Neural progenitor cell (in vitro differentiated cells): ENCODE results near the gene C3orf70. TPM values are rescaled to one million over a fixed set of nuclear protein-coding genes. Genes with fewer than 3 reads are reported as not detected.

Experiments
- DNase-seq: peaks from one replicate; pipeline ENCODE4 v3.0.0-alpha.2; 2016; ENCODE audit warnings: low spot score
- H2AFZ ChIP-seq: fragments of 200-600 bp; sonication (generic); replicated peaks from 2 replicates; pipeline ENCODE4 v1.6.1; 2016; ENCODE audit warnings: antibody characterized with exemption
- H3F3A ChIP-seq: fragments of 200-600 bp; sonication (generic); 2 replicates; pipeline ENCODE4 v1.6.1; 2016; ENCODE audit warnings: antibody characterized with exemption, low read depth
- H3K27ac ChIP-seq: fragments of 200-600 bp; sonication (generic); 2 replicates; pipeline ENCODE4 v1.5.1; 2016; ENCODE audit warnings: mild to moderate bottlenecking
- H3K27me3 ChIP-seq: fragments of 200-600 bp; sonication (generic); 2 replicates; pipeline ENCODE4 v1.6.1; 2016; ENCODE audit warnings: mild to moderate bottlenecking, moderate library complexity
- H3K36me3 ChIP-seq: fragments of 200-600 bp; sonication (generic); 2 replicates; pipeline ENCODE4 v1.5.1; 2016
- H3K4me1 ChIP-seq: fragments of 200-600 bp; sonication (generic); 2 replicates; pipeline ENCODE4 v1.6.1; 2016; ENCODE audit warnings: mixed run types
- H3K4me2 ChIP-seq: fragments of 200-600 bp; sonication (generic); 2 replicates; pipeline ENCODE4 v1.6.1; 2016
- H3K4me3 ChIP-seq: fragments of 200-600 bp; sonication (generic); 2 replicates; pipeline ENCODE4 v1.5.1; 2016
- H3K79me2 ChIP-seq: fragments of 200-600 bp; sonication (generic); 2 replicates; pipeline ENCODE4 v1.6.1; 2016; ENCODE audit warnings: low read depth
- H3K9ac ChIP-seq: fragments of 200-600 bp; sonication (generic); 2 replicates; pipeline ENCODE4 v1.6.1; 2016
- H3K9me3 ChIP-seq: fragments of 200-600 bp; sonication (generic); 2 replicates; pipeline ENCODE4 v1.5.1; 2016; ENCODE audit warnings: low read depth
- H4K20me1 ChIP-seq: fragments of 200-600 bp; sonication (generic); 2 replicates; pipeline ENCODE4 v1.6.1; 2016; ENCODE audit warnings: low read depth
- H3K27ac Mint-ChIP-seq: 3 replicates; pipeline ENCODE4 v1.8.0; 2021; ENCODE audit warnings: mixed read lengths
- H3K27me3 Mint-ChIP-seq: 2 replicates; pipeline ENCODE4 v1.8.0; 2022; ENCODE audit warnings: low read depth, mild to moderate bottlenecking, inconsistent platforms, moderate library complexity, mixed read lengths; ENCODE audit not compliant: insufficient read depth
- H3K36me3 Mint-ChIP-seq: 3 replicates; pipeline ENCODE4 v1.8.0; 2021; ENCODE audit warnings: mixed read lengths
- H3K4me1 Mint-ChIP-seq: 3 replicates; pipeline ENCODE4 v1.8.0; 2021; ENCODE audit warnings: mixed read lengths
- H3K4me3 Mint-ChIP-seq: 3 replicates; pipeline ENCODE4 v1.8.0; 2021; ENCODE audit warnings: mild to moderate bottlenecking, moderate library complexity, mixed read lengths
- H3K9me3 Mint-ChIP-seq: 3 replicates; pipeline ENCODE4 v1.8.0; 2020; ENCODE audit warnings: mixed read lengths
- EZH2 ChIP-seq: fragments of 200-600 bp; sonication (generic); IDR thresholded peaks from 2 replicates; pipeline ENCODE4 v1.6.1; 2017; ENCODE audit warnings: antibody characterized with exemption, mild to moderate bottlenecking, moderate library complexity
- EZH2phosphoT487 ChIP-seq: fragments of 200-600 bp; sonication (generic); IDR thresholded peaks from 2 replicates; pipeline ENCODE4 v1.6.1; 2017; ENCODE audit warnings: antibody characterized with exemption
- total RNA-seq: library from RNA; depleted of rRNA; stranded (reverse); fragments of >200 nt; gene quantifications from 2 replicates; pipeline ENCODE4 v1.2.3, GENCODE V29; 2015; ENCODE audit warnings: low replicate concordance
- TF ChIP-seq, protein P1 (sequence below): fragments of 200-600 bp; sonication (generic); IDR thresholded peaks from 2 replicates; pipeline ENCODE4 v1.5.1; 2017; ENCODE audit warnings: antibody characterized with exemption, mild to moderate bottlenecking

Gene C3orf70
- total RNA-seq, 1 donor from 2014 or later, result 4.8 TPM

DNA sequence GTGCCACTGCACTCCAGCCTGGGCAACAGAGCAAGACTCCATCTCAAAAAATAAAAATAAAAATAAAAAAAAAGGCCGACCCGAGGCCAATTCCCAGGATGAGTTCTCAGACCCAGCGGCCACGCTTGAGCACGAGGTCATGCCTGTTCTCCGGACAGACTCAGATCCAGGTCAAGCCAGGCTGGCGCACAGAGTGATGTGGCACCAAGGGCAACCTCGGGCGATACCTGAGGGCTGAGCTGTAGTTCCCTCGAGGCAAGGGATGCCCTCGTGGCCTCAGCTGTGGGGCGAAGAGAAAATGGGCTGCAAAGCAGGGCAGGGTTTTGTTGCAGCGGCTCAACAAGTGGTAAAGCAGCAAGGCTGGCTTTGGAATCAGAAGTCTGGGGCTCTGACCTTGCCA, 77.3 kb downstream of the C3orf70 start:
- Histone ChIP-seq H3K27me3 (no peaks in the 10 kb centered on the region), H3K9me3 (no peaks in the 10 kb centered on the region), H3K4me3 (no peak overlapping the region), H3K4me2 (no peak overlapping the region), H3K36me3 (no peaks in the 10 kb centered on the region), H3K79me2 (no peaks in the 10 kb centered on the region), H3K9ac (no peak overlapping the region), H4K20me1 (no peaks in the 10 kb centered on the region), H2AFZ (no peak overlapping the region), H3K27ac (no peak overlapping the region), H3K4me1 (no peaks in the 10 kb centered on the region), H3F3A (no peaks in the 10 kb centered on the region)
- no peaks in the 10 kb centered on the region for H3K36me3 Mint-ChIP-seq
- no peaks in the 10 kb centered on the region for H3K27me3 Mint-ChIP-seq
- no peak overlapping the region for H3K4me3 Mint-ChIP-seq
- peaks cover 8% of the 10 kb centered on the region for H3K4me1 Mint-ChIP-seq
- DNase-seq, result no peak
- no peak for TF ChIP-seq EZH2phosphoT487
- TF ChIP-seq EZH2, result no peak
- TF ChIP-seq, protein P1, sequence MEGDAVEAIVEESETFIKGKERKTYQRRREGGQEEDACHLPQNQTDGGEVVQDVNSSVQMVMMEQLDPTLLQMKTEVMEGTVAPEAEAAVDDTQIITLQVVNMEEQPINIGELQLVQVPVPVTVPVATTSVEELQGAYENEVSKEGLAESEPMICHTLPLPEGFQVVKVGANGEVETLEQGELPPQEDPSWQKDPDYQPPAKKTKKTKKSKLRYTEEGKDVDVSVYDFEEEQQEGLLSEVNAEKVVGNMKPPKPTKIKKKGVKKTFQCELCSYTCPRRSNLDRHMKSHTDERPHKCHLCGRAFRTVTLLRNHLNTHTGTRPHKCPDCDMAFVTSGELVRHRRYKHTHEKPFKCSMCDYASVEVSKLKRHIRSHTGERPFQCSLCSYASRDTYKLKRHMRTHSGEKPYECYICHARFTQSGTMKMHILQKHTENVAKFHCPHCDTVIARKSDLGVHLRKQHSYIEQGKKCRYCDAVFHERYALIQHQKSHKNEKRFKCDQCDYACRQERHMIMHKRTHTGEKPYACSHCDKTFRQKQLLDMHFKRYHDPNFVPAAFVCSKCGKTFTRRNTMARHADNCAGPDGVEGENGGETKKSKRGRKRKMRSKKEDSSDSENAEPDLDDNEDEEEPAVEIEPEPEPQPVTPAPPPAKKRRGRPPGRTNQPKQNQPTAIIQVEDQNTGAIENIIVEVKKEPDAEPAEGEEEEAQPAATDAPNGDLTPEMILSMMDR, result no peak
- H3K9me3 Mint-ChIP-seq, result no peaks in the 10 kb centered on the region
- no peak overlapping the region for H3K27ac Mint-ChIP-seq

DNA sequence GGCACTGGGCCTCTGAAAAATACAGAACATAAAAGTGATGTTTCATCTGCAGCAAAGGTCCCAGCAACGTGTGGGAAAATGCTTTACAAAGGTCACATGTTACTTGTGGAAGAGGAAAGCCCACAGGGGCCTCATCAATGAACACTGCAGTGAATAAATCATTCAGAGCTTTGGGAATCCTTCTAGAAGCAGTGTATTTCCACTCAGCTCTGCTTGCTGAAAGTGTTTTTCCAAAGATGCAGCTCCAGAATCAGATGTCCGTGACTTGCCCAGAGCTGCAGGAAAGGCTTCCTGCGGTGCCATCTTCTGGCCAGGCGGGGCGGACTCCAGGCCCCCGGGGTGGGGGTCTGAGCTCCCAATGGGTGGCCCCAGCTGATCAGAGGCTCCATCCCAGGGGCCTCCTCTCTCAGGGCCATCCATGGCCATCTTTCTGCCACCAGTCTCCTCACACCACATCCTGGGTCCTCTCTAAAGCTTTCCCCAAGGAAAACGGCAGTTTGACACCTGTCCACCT, 81.5 kb downstream of the C3orf70 start:
- no peak for DNase-seq
- Mint-ChIP-seq H3K4me1 (peaks cover 18% of the 10 kb centered on the region), H3K27ac (no peak overlapping the region), H3K9me3 (no peaks in the 10 kb centered on the region), H3K4me3 (no peak overlapping the region), H3K27me3 (no peaks in the 10 kb centered on the region), H3K36me3 (no peaks in the 10 kb centered on the region)
- Histone ChIP-seq H3K4me1 (peaks cover 15% of the 10 kb centered on the region), H3K4me2 (no peak overlapping the region), H2AFZ (peak overlapping the region; percentile 79), H3K27ac (no peak overlapping the region), H3K4me3 (no peak overlapping the region), H3F3A (peaks cover 5% of the 10 kb centered on the region), H3K79me2 (no peaks in the 10 kb centered on the region), H3K9me3 (no peaks in the 10 kb centered on the region), H4K20me1 (no peaks in the 10 kb centered on the region), H3K36me3 (no peaks in the 10 kb centered on the region), H3K27me3 (no peaks in the 10 kb centered on the region), H3K9ac (no peak overlapping the region)
- TF ChIP-seq EZH2, result no peak

DNA sequence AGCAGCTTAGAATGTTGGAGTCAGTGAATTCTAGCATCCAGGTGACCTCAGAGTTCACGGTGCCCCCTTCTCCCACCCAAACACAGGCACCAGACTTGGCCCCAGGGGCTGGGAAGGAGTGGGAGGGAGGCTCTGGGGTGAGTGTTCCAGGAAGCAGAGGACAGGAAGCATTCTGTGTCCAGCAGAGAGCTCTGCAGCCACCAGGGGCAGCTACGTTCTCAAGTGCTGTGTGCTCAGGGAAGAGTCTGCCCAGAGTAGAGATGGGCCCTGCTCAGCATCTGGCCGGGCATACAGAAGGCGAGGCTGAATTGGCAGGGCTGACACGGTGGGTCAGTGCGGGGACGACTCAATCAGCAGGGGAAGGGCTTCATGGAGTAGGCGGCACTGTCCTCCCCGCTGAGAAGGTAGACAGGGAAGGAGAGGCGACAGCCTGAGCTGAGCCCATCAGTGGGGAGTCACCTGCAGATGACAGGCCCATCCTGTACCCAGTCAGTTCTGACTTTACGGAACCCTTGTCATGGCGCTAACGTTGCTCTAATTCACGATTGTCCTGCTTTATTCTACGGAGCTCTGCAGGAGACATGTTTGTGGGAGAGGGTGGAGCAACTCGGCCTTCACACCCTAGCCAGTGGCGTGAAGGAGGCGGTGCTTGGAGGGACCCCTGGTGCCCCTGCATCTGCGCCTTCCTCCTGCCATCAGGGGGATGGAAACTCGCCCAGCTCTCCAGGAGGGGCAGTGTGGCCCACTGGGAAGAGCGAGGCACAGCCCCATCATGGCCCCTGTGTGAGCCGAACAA, 82.2 kb downstream of the C3orf70 start:
- Histone ChIP-seq H3F3A (peaks cover 5% of the 10 kb centered on the region), H3K79me2 (no peaks in the 10 kb centered on the region), H3K4me2 (no peak overlapping the region), H3K36me3 (no peaks in the 10 kb centered on the region), H3K4me3 (no peak overlapping the region), H2AFZ (peak overlapping the region; percentile 91), H3K9ac (no peak overlapping the region), H3K9me3 (no peaks in the 10 kb centered on the region), H3K27ac (no peak overlapping the region), H3K4me1 (peaks cover 15% of the 10 kb centered on the region), H3K27me3 (no peaks in the 10 kb centered on the region), H4K20me1 (no peaks in the 10 kb centered on the region)
- TF ChIP-seq EZH2phosphoT487 (no peak), EZH2 (no peak)
- TF ChIP-seq, protein P1, result peak; percentile 48
- Mint-ChIP-seq H3K27ac (peak overlapping the region; percentile 93), H3K9me3 (no peaks in the 10 kb centered on the region), H3K4me1 (peaks cover 18% of the 10 kb centered on the region), H3K36me3 (no peaks in the 10 kb centered on the region), H3K27me3 (no peaks in the 10 kb centered on the region), H3K4me3 (no peak overlapping the region)
- DNase-seq, result peak; percentile 64
